ENCODE results near the gene ZNF215. TPM values are rescaled to one million over a fixed set of nuclear protein-coding genes. Genes with fewer than 3 reads are reported as not detected.

Gene ZNF215
- 12.8 TPM for total RNA-seq (2021; ENCODE audit: unreplicated experiment)
- 5.4 TPM for polyA plus RNA-seq (2012; ENCODE audit: insufficient read length)
- Bru-seq, nascent RNA: percentile 73 among the genes with signal in this experiment
- percentile 86 among the genes with signal in this experiment for BruChase-seq, experiment 1, labeled RNA remaining after a 2-hour chase
- BruChase-seq, experiment 2, labeled RNA remaining after a 6-hour chase: percentile 69 among the genes with signal in this experiment
- long read RNA-seq, transcript ZNF215-201 (7 exons, 3,448 nt): major isoform, 13 of 35 reads
- long read RNA-seq, partial matches to known transcripts: 3 of 35 reads
- long read RNA-seq, other reads (novel, unspliced or antisense): 18 of 35 reads

- no peak; the same call in 1 of the 2 replicates for TF ChIP-seq POLR2AphosphoS5 (IDR thresholded peaks at IDR 0.05; ENCODE audit: low read depth, low read length)
- TF ChIP-seq, protein P1, sequence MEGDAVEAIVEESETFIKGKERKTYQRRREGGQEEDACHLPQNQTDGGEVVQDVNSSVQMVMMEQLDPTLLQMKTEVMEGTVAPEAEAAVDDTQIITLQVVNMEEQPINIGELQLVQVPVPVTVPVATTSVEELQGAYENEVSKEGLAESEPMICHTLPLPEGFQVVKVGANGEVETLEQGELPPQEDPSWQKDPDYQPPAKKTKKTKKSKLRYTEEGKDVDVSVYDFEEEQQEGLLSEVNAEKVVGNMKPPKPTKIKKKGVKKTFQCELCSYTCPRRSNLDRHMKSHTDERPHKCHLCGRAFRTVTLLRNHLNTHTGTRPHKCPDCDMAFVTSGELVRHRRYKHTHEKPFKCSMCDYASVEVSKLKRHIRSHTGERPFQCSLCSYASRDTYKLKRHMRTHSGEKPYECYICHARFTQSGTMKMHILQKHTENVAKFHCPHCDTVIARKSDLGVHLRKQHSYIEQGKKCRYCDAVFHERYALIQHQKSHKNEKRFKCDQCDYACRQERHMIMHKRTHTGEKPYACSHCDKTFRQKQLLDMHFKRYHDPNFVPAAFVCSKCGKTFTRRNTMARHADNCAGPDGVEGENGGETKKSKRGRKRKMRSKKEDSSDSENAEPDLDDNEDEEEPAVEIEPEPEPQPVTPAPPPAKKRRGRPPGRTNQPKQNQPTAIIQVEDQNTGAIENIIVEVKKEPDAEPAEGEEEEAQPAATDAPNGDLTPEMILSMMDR (IDR thresholded peaks at IDR 0.05): no peak
- TF ChIP-seq SIN3A (IDR thresholded peaks at IDR 0.05; ENCODE audit: borderline replicate concordance, insufficient read depth, low read depth, low read length): peak; percentile 88
- TF ChIP-seq, protein P2, sequence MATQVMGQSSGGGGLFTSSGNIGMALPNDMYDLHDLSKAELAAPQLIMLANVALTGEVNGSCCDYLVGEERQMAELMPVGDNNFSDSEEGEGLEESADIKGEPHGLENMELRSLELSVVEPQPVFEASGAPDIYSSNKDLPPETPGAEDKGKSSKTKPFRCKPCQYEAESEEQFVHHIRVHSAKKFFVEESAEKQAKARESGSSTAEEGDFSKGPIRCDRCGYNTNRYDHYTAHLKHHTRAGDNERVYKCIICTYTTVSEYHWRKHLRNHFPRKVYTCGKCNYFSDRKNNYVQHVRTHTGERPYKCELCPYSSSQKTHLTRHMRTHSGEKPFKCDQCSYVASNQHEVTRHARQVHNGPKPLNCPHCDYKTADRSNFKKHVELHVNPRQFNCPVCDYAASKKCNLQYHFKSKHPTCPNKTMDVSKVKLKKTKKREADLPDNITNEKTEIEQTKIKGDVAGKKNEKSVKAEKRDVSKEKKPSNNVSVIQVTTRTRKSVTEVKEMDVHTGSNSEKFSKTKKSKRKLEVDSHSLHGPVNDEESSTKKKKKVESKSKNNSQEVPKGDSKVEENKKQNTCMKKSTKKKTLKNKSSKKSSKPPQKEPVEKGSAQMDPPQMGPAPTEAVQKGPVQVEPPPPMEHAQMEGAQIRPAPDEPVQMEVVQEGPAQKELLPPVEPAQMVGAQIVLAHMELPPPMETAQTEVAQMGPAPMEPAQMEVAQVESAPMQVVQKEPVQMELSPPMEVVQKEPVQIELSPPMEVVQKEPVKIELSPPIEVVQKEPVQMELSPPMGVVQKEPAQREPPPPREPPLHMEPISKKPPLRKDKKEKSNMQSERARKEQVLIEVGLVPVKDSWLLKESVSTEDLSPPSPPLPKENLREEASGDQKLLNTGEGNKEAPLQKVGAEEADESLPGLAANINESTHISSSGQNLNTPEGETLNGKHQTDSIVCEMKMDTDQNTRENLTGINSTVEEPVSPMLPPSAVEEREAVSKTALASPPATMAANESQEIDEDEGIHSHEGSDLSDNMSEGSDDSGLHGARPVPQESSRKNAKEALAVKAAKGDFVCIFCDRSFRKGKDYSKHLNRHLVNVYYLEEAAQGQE (IDR thresholded peaks at IDR 0.05; ENCODE audit: insufficient read depth in 1 of 2, low read depth in 2 of 2, low read length in 1 of 2): no peak
- TF ChIP-seq TCF7L2 (IDR thresholded peaks at IDR 0.05; ENCODE audit: low read depth, low read length): peak; percentile 52
- POLR2A ChIA-PET: no interaction called here
- BruUV-seq (replicated peaks): TSS peak; percentile 70
- H3K9me3 ChIP-seq (ENCODE audit: control insufficient read depth, insufficient read depth, low read depth, low read length): no peaks in the 10 kb centered on the region
- in situ Hi-C loops (cut with HindIII; ENCODE audit: low pct_unique_long_range_greater_than_20kb, low sequenced_read_pairs): no loop called here
- ATAC-seq (peak; percentile 97), DNase-seq (ENCODE audit: low read depth, low spot score) (peak; percentile 88)
- peak within 1 kb of the TSS; percentile 86 to 96 for H3K4me3 ChIP-seq (ENCODE audit: low read depth in 2 of 2, low read length in 2 of 2)
- no peaks in the 10 kb centered on the region for H3K27me3 ChIP-seq (ENCODE audit: control insufficient read depth, insufficient read depth, low read length)
- peak within 1 kb of the TSS; percentile 90 for H3K27ac ChIP-seq (ENCODE audit: low read length)
- intact Hi-C loops (cut with micrococcal nuclease; ENCODE audit: unreplicated experiment): no loop called here
- peaks cover 3% of the 10 kb centered on the region; the same call in 1 of the 2 replicates for H3K36me3 ChIP-seq (ENCODE audit: control insufficient read depth, insufficient read depth, low read length)
- CTCF ChIA-PET: interaction anchor here (1.2 kb wide), 1 partner anchor 114 kb away, joined by 4 read pairs; no protein-coding TSS in a partner anchor
- peaks cover 14% of the 10 kb centered on the region for H3K4me1 ChIP-seq (ENCODE audit: control insufficient read depth, insufficient read depth, low read length)
Observed at GRCh38 chr11:6926208-6927029, at the start of gene ZNF215. Gene ZNF215 (plus strand): TSS chr11:6926426. CDS start chr11:6932273, 5,847 bp downstream.

DNA sequence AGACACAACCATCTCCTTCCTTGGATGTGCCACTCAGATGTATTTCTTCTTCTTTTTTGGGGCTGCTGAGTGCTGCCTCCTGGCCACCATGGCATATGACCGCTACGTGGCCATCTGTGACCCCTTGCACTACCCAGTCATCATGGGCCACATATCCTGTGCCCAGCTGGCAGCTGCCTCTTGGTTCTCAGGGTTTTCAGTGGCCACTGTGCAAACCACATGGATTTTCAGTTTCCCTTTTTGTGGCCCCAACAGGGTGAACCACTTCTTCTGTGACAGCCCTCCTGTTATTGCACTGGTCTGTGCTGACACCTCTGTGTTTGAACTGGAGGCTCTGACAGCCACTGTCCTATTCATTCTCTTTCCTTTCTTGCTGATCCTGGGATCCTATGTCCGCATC is 49.3 kb upstream of the ZNF215 start:
- TF ChIP-seq SIN3A (IDR thresholded peaks at IDR 0.05; ENCODE audit: borderline replicate concordance, insufficient read depth, low read depth, low read length): no peak
- TF ChIP-seq, protein P1 (IDR thresholded peaks at IDR 0.05): no peak
- TF ChIP-seq, protein P2 (IDR thresholded peaks at IDR 0.05; ENCODE audit: insufficient read depth in 1 of 2, low read depth in 2 of 2, low read length in 1 of 2): no peak
- TF ChIP-seq POLR2AphosphoS5 (IDR thresholded peaks at IDR 0.05; ENCODE audit: low read depth, low read length): no peak
- no peak for TF ChIP-seq TCF7L2 (IDR thresholded peaks at IDR 0.05; ENCODE audit: low read depth, low read length)
- no peak for DNase-seq (ENCODE audit: low read depth, low spot score)
- BruUV-seq (replicated peaks): no TSS peak
- ChIA-PET POLR2A (no interaction called here), CTCF (no interaction called here)
- ATAC-seq: no peak
- no peaks in the 10 kb centered on the region for H3K36me3 ChIP-seq (ENCODE audit: control insufficient read depth, insufficient read depth, low read length)
- no peaks in the 10 kb centered on the region for H3K9me3 ChIP-seq (ENCODE audit: control insufficient read depth, insufficient read depth, low read depth, low read length)
- H3K4me1 ChIP-seq (ENCODE audit: control insufficient read depth, insufficient read depth, low read length): no peaks in the 10 kb centered on the region
- H3K27me3 ChIP-seq (ENCODE audit: control insufficient read depth, insufficient read depth, low read length): no peaks in the 10 kb centered on the region; the same call in none of the 2 replicates
- in situ Hi-C loops (cut with HindIII; ENCODE audit: low pct_unique_long_range_greater_than_20kb, low sequenced_read_pairs): no loop called here
- H3K4me3 ChIP-seq (ENCODE audit: low read depth in 2 of 2, low read length in 2 of 2): no peak overlapping the region
- intact Hi-C loops (cut with micrococcal nuclease; ENCODE audit: unreplicated experiment): no loop called here
- H3K27ac ChIP-seq (ENCODE audit: low read length): no peak overlapping the region
